NCI-H524 treated with DMSO at 0.1 percent for 48 hours (cell line): ENCODE data around the gene ZNF518B.
"Not testable (repeated sequence)": the region's sequence is repeated elsewhere in the genome, so short reads cannot be mapped to it uniquely, and the experiment has no call there.

ENCODE experiments used
- DNase-seq: peaks from one replicate; lab custom pipeline; 2025; lab: John Stamatoyannopoulos, UW

The ZNF518B gene

DNA sequence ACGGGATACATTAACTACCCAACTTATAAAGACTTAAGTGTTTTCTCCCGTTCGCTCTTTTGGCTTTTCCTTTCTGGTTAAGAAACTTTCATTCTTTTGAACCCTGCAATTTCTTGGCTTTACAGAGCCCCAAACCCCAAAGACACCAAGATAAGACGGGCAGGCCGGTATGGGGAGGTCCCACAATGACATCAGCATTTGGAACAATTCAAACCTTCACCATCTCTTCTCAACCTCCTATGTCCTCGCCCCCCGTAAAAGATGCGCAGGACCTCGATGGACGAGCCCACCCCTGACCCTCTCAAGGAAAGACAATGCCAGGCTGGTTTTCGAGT is 999 bp downstream of the ZNF518B start:
- no peak for DNase-seq

DNA sequence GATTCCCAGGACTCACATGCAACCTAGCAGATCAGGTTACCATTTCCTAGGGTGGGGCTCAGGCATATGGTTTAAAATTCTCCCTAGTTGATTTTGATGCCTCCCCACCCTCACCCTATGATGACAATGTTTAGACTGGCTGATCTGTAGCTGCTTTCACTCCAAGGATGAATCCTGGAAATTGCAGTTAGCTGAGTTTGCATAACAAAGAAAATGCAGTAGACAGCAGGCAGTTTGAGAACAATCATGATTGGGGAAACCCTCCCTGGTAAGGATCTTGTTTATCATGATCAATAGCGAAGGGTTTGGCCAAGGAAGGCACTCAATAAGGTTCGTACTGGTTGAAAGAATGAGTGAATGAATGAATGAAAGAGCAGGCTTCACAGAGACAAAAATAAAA is 2.1 kb downstream of the ZNF518B start:
- DNase-seq = no peak

DNA sequence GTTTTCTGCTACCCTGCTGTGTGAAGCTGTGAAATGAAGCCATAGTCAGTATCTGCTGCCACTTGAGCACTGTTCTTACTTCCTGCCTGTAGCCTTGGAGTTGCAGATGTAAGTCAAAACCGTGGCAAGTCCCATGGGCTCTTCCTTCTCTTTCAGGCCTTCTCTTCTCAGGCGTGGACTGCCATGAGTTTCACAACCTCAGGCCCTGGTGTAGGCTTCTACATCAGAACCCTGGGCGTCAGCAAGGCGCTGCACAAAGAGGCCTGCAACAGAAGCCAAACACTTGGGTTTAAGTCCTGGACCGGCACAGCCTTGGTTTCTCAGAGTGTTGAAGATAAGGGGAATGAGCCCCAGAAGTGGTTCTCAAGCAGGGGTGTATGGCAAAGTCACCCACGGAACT is 2.5 kb downstream of the ZNF518B start:
- no peak for DNase-seq

- DNase-seq = no peak
These were observed 3.1 kb downstream of the ZNF518B start for GRCh38 chr4:10454121-10454520.

GRCh38 chr4:10448991-10449390 is 8.2 kb downstream of the ZNF518B start:
- DNase-seq = no peak

DNA sequence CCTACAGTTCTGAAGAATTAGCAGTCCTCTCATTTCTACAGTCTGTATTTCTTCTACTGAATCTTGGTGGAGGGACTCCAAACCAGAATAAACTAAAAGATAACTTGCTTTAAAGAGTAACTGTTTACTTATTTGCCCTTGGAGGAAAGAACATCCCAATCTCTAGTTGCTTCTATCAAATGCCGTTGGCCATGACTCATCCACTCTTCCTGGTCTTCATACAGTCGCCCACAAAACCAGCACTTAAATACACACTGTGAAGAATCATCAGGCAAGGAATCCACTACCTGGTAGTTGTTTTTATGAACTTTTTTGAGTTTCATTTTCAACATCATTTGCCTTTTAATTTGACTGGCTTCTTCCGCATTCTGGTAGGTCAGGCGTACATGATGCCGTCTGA is 14.2 kb downstream of the ZNF518B start:
- DNase-seq = no peak

- DNase-seq = no peak
These were observed 15.7 kb downstream of the ZNF518B start for GRCh38 chr4:10441512-10441911.

DNA sequence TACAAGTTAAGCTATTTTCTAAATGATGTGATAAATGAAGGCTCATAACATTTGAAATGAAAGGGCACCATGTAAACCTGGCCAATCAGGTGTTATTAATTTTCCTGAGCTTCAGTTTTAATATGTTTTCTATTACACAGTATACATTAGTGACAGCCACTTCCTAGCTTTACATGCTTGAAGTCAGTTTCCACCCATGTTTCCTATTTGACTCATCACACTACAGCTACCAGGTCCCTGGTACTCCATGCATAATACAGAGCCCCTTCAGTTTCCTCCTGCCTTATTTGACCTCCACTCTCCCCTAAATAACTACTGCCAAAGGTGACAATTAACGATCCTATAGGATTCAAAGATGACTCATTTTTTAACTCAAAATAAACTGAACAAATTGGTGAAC is 18.3 kb downstream of the ZNF518B start:
- DNase-seq = no peak

DNA sequence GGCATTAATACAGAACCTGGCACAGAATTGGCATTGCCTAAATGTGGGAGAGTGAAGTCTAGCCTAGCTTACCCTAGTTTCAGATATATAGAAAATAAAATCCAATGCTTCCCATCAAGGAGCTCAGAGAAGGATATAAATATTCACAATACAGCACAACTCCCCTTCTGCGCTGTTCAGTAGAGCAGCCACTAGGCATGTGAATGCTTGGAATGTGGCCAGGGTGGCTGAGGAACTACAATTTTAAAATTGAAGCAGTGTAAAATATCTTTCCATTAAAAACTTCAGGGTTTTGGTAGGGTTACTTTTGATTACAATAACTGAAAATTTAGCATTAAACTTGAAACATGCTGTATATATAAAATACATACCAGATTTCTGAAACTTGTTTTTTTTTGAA is 19.5 kb downstream of the ZNF518B start:
- DNase-seq = no peak

- not testable (repeated sequence) for DNase-seq
These were observed 29.5 kb downstream of the ZNF518B start for GRCh38 chr4:10427680-10428079.

GRCh38 chr4:10421344-10422055 is 35.7 kb downstream of the ZNF518B start:
- no peak for DNase-seq

DNA sequence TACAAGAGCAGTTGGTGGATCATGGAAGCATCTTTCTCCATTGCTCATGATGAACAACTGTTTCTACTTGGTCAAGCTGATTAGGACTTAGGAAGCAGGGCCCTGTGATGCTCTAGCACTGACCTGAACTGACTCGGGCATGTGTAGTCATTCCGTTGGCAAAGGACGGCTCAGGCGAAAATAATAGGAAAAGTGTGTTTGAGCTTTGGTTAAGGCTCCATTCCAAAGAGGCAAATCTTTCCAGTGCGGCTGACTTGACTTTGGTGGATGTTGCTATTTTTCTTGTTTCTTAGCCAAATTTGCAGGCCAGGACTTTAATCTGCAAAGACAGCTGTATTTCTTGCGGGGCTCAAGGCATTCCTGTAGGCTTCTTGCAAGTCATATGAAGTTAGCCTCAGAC is 39.5 kb downstream of the ZNF518B start:
- DNase-seq = no peak

DNA sequence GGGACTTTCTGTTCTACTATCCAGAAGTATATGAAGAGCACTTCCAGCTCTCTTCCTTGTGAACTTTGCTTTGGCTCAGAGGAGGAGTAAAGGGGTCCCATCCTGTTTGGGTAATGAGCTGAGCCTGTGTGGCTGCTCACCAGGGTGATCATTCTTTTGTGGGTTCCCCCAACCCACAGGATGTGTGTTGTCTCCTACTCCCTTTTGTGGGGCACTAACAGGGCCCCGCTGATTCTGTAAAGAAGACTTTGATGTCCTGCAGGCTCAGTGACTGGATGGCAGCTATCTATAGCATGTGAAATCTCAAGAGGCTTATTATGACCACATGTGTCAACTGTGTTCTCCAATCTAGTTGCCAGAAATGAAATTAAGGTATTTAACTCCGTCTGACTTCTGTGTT is 40.8 kb downstream of the ZNF518B start:
- no peak for DNase-seq

GRCh38 chr4:10413177-10413576 is 44.0 kb downstream of the ZNF518B start:
- no peak for DNase-seq

DNA sequence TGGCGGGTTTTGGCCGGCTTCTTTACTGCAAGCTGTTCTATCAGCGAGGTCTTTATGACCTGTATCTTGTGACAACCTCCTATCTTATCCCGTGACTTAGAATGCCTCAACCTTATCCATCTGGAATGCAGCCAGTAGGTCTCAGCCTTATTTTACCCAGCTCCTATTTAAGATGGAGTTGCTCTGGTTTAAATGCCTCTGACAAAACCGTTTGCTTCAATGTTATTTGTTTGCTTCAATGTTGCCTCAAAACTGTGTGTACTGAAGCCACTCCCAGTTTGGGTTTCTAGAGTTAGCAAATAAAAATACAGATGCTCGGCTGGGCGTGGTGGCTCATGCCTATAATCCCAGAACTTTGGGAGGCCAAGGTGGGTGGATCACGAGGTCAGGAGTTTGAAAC is 51.6 kb downstream of the ZNF518B start:
- no peak for DNase-seq

GRCh38 chr4:10403633-10404445 is 53.4 kb downstream of the ZNF518B start:
- no peak for DNase-seq

- DNase-seq = no peak
These were observed 61.1 kb downstream of the ZNF518B start for GRCh38 chr4:10395971-10396580.
